Loucy (cell line): ENCODE results near the gene RHOH.

Experiments used
- H2AFZ ChIP-seq: fragments of 200-600 bp; sonication (generic); 2 replicates; pipeline ENCODE4 v1.6.0; 2016; ENCODE audit warnings: antibody characterized with exemption, mild to moderate bottlenecking, low read length, moderate library complexity
- H3F3A ChIP-seq: fragments of 200-600 bp; 2 replicates; pipeline ENCODE4 v1.6.0; 2016; ENCODE audit warnings: antibody characterized with exemption, low read depth, mild to moderate bottlenecking
- H3K27me3 ChIP-seq: fragments of 200-600 bp; sonication (generic); 2 replicates; pipeline ENCODE4 v1.6.1; 2014; ENCODE audit warnings: low read length, mild to moderate bottlenecking; ENCODE audit not compliant: insufficient read depth, poor library complexity, severe bottlenecking
- H3K36me3 ChIP-seq: fragments of 200-600 bp; sonication (generic); 2 replicates; pipeline ENCODE4 v1.6.1; 2016; ENCODE audit warnings: low read length; ENCODE audit not compliant: insufficient read depth
- H3K4me1 ChIP-seq: fragments of 200-600 bp; sonication (generic); 2 replicates; pipeline ENCODE4 v1.5.1; 2014; ENCODE audit warnings: low read length, mild to moderate bottlenecking; ENCODE audit not compliant: insufficient read depth, poor library complexity, severe bottlenecking
- H3K4me2 ChIP-seq: fragments of 200-600 bp; sonication (generic); 2 replicates; pipeline ENCODE4 v1.6.0; 2014; ENCODE audit warnings: antibody characterized with exemption, low read length, low read depth, mild to moderate bottlenecking; ENCODE audit not compliant: poor library complexity, severe bottlenecking
- H3K4me3 ChIP-seq: fragments of 200-600 bp; sonication (generic); 2 replicates; pipeline ENCODE4 v1.5.1; 2014; ENCODE audit warnings: low read length, mild to moderate bottlenecking, mixed read lengths; ENCODE audit not compliant: poor library complexity, severe bottlenecking
- H3K79me2 ChIP-seq: fragments of 200-600 bp; sonication (generic); 2 replicates; pipeline ENCODE4 v1.6.1; 2014; ENCODE audit warnings: low read length; ENCODE audit not compliant: insufficient read depth
- H3K9ac ChIP-seq: fragments of 200-600 bp; sonication (generic); 2 replicates; pipeline ENCODE4 v1.6.0; 2014; ENCODE audit warnings: mild to moderate bottlenecking, low read depth, low read length, moderate library complexity; ENCODE audit not compliant: poor library complexity, severe bottlenecking
- H3K9me2 ChIP-seq: fragments of 200-600 bp; sonication (generic); replicated peaks from 2 replicates; pipeline ENCODE4 v1.6.1; 2016; ENCODE audit warnings: low read depth, low read length, mixed read lengths
- H3K9me3 ChIP-seq: fragments of 200-600 bp; sonication (generic); 2 replicates; pipeline ENCODE4 v1.6.1; 2014; ENCODE audit warnings: mild to moderate bottlenecking, antibody characterized with exemption, low read length, low read depth; ENCODE audit not compliant: insufficient read depth
- H4K20me1 ChIP-seq: fragments of 200-600 bp; sonication (generic); 2 replicates; pipeline ENCODE4 v1.6.0; 2014; ENCODE audit warnings: antibody characterized with exemption, low read length, mild to moderate bottlenecking; ENCODE audit not compliant: insufficient read depth, poor library complexity, severe bottlenecking
- CTCF ChIP-seq: fragments of 200-600 bp; sonication (generic); conservative IDR thresholded peaks from 2 replicates; pipeline ENCODE4 v1.5.1; 2014; ENCODE audit warnings: mild to moderate bottlenecking, antibody characterized with exemption, low read length
- EZH2phosphoT487 ChIP-seq: fragments of 200-600 bp; IDR thresholded peaks from 2 replicates; pipeline ENCODE4 v1.6.1; 2018; ENCODE audit warnings: antibody characterized with exemption, mild to moderate bottlenecking, moderate library complexity, borderline replicate concordance

Gene RHOH

GRCh38 chr4:40210776-40211175, 13.9 kb downstream of the RHOH start:
- H3K9ac ChIP-seq = no peak overlapping the region
- no peaks in the 10 kb centered on the region for H3K9me3 ChIP-seq
- no peak overlapping the region for H2AFZ ChIP-seq
- H3K9me2 ChIP-seq = no peaks in the 10 kb centered on the region
- H3K4me2 ChIP-seq = peak overlapping the region; percentile 96
- H3K79me2 ChIP-seq = peaks cover 100% of the 10 kb centered on the region
- TF ChIP-seq CTCF (no peak), EZH2phosphoT487 (no peak)
- peaks cover 7% of the 10 kb centered on the region for H3F3A ChIP-seq
- H3K27me3 ChIP-seq = no peaks in the 10 kb centered on the region
- H3K36me3 ChIP-seq = peaks cover 82% of the 10 kb centered on the region
- H3K4me3 ChIP-seq = peak overlapping the region; percentile 96
- peaks cover 97% of the 10 kb centered on the region for H4K20me1 ChIP-seq
- peaks cover 76% of the 10 kb centered on the region for H3K4me1 ChIP-seq

- H3K9me2 ChIP-seq = no peaks in the 10 kb centered on the region
- H3K27me3 ChIP-seq = no peaks in the 10 kb centered on the region
- peak overlapping the region; percentile 45 for H3K4me3 ChIP-seq
- peaks cover 69% of the 10 kb centered on the region for H3K4me1 ChIP-seq
- no peak overlapping the region for H3K9ac ChIP-seq
- no peaks in the 10 kb centered on the region for H3K9me3 ChIP-seq
- H2AFZ ChIP-seq = no peak overlapping the region
- H3K4me2 ChIP-seq = peak overlapping the region; percentile 96
- no peaks in the 10 kb centered on the region for H3F3A ChIP-seq
- peaks cover 97% of the 10 kb centered on the region for H4K20me1 ChIP-seq
- TF ChIP-seq CTCF = no peak
- no peak for TF ChIP-seq EZH2phosphoT487
- H3K36me3 ChIP-seq = peaks cover 82% of the 10 kb centered on the region
- H3K79me2 ChIP-seq = peaks cover 100% of the 10 kb centered on the region
These were observed 14.7 kb downstream of the RHOH start for GRCh38 chr4:40211224-40212185.

- no peaks in the 10 kb centered on the region for H3K9me3 ChIP-seq
- peak overlapping the region; percentile 45 for H3K4me3 ChIP-seq
- no peak for TF ChIP-seq CTCF
- TF ChIP-seq EZH2phosphoT487 = no peak
- H3K36me3 ChIP-seq = peaks cover 90% of the 10 kb centered on the region
- H3K4me2 ChIP-seq = peak overlapping the region; percentile 44
- no peaks in the 10 kb centered on the region for H3K9me2 ChIP-seq
- peaks cover 74% of the 10 kb centered on the region for H3K4me1 ChIP-seq
- H3K27me3 ChIP-seq = no peaks in the 10 kb centered on the region
- peaks cover 100% of the 10 kb centered on the region for H3K79me2 ChIP-seq
- peaks cover 100% of the 10 kb centered on the region for H4K20me1 ChIP-seq
- no peak overlapping the region for H2AFZ ChIP-seq
- no peak overlapping the region for H3K9ac ChIP-seq
- no peaks in the 10 kb centered on the region for H3F3A ChIP-seq
These were observed 16.1 kb downstream of the RHOH start for GRCh38 chr4:40212674-40213527.
